SK-N-DZ (cell line): Measurements from ENCODE around the gene VWA3A.
"Not testable (repeated sequence)": the region's sequence is repeated elsewhere in the genome, so short reads cannot be mapped to it uniquely, and the experiment has no call there.

Experiments
- DNase-seq: peaks from one replicate; pipeline ENCODE4 v3.0.0-alpha.2; 2015; ENCODE audit warnings: low spot score

Gene VWA3A

DNA sequence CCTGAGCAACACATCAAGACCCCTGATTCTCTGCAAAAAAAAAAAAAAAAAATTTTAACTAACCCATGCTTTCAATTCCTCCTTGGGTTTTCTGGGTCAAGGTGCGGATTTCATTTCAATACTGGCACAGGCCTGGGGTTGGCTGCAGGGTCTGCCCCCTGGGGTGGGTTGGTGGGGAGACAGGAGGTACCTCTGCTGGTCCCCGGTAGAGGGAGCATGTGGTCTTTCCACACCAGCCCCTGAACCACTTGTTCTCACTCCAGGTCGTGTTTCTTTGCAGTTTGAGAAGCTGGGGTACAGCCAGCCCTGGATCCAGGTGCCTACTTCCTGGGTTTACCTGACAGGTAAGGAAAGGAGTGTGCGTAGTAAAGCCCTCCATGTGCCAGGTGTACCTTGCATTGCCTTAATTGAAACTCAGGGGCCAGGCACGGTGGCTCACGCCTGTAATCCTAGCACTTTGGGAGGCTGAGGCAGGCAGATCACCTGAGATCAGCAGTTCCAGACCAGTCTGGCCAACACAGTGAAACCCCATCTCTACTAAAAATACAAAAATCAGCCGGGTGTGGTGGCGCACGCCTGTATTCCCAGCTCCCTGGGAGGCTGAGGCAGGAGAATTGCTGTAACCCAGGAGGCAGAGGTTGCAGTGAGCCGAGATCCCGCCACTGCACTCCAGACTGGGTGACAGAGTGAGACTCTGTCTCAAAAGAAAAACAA is 91.7 kb downstream of the VWA3A start:
- DNase-seq, result peak; percentile 52

DNA sequence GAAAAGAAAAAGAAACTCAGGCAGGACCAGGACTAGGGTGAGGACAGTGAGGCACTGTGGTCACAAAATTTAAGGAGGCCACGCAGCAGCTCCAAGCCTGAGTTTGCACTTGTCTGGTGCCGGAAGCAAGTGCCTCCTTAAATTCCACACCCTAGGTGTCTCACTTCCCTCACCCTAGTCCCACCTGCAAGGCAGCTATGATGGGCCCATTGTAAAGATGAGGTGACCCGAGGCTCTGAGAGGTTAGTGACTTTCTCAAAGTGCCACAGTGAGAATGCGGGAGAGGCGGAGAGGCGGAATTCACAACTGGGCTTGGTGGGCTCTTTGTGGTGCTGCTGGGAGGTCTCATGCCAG is 92.3 kb downstream of the VWA3A start:
- DNase-seq, result no peak

DNA sequence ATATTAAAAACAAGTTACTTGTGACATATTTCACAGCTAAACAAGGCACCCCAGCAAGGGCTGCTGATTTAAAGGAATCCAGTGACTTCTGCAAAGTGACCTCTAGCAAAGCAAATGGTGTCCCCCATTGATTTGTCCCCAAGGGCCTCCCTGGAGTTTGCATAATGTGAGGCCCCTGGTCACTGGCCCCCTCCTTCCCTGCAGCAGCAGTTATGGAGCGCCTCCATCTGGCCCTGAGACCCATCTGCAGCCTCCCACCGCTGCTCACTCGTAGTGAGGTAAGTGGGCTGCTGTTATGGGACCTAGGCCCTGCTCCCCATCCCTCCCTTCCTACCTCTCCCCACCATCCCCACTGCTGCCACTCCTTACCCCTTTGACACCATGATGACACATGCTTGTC is 94.2 kb downstream of the VWA3A start:
- DNase-seq, result no peak

GRCh38 chr16:22188267-22188594 is 95.9 kb downstream of the VWA3A start:
- DNase-seq, result no peak

DNA sequence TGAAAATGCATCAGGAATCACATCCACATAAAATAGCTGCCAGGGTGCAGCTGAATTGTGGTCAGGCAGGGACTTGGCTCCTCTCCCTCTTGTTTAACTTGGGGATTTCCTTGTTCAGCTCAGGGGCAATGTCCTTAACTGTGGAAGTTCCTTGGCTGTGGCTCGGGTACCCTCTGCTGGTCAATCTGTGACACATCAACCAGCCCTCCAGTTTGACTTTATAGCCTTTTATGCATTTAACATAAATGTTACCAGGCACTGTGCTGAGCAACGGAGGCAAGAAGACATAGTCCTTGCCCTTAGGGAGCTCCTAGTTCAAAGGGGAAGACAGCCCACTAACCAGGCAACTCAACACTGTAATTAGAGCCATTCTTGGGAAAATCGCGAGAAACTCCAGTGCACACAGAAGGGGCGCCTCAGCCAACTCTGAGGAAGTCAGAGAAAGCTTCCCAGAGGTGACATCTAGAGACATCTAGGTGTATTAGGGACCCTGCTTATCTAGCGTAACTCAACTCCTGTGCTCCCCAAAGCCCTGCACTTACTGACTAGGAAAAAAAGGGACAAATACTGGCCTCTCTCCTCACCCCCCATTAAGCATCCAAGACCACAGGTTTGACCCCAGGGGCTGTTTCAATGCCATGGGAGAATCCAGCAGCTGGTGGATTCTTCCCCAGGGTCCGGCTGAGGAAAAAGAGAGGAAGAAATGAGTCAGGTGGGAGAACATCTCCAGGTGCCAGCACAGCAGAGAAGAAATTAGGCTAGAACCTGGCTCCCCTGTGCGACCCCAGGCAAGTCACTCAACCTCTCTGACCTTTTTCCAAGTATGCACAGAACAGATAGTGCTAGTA is 96.5 kb downstream of the VWA3A start:
- DNase-seq, result peak; percentile 80

DNA sequence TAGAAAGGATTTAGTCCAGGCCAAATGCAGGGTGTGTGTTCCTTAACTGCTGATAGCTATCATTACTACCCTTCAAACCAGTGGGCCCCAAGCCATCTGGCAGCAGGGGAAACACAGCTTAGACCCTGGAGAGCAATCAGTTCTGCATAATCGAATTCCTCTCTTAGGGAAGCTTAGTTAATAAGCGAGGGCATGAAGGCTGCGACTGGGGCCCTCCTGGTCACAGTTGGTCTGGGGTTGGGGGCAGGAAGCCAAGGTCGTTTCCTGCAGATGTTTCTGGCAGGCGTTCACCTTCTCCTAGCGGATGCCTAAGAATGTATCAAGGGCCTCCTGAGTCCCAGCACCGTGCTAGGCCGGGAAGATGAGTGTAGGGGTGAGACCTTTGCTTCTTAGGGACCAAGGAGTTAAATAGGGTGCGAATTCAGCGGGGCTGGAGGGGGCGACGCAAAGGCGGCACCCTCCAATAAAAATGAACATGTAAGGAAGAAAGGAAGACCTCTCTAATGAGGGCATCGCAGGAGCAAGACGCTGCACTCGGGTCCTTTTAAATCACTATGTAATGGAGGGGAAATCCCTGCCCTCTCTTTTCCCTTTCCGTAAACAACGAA is 97.2 kb downstream of the VWA3A start:
- peak; percentile 96 for DNase-seq

DNA sequence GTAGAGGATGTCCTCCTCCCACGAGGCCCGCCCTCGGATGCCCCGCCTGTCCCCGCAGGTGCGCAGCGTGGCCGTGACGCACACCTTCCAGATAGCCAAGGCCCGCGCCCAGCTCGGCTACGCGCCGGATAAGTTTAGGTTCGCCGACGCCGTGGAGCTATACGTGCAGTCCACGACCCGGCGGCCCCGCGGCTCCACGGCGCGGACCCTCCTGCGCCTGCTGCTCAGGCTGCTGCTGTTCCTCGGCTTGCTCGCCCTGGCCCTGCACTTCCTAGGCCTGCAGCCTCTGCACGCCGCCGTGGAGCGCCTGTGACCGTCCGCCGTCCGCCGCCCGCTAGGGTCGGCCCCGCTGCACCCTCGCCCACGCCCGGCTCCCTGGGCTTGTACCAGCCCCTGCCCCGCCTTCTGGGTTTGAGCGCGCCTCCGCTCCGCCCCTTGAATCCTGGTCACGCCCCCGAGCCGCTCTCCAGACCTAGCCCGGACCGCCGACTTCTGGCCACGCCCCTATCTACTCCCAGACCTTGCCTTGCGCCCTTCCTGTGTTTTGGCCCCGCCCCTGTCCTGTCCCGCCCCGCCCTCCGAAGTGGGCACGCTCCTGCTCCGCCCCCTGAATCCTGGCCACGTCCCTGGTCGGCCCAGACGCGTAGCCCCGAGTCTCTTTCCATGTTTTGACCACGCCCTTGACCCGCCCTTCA is 97.9 kb downstream of the VWA3A start:
- peak; percentile 99 for DNase-seq

DNA sequence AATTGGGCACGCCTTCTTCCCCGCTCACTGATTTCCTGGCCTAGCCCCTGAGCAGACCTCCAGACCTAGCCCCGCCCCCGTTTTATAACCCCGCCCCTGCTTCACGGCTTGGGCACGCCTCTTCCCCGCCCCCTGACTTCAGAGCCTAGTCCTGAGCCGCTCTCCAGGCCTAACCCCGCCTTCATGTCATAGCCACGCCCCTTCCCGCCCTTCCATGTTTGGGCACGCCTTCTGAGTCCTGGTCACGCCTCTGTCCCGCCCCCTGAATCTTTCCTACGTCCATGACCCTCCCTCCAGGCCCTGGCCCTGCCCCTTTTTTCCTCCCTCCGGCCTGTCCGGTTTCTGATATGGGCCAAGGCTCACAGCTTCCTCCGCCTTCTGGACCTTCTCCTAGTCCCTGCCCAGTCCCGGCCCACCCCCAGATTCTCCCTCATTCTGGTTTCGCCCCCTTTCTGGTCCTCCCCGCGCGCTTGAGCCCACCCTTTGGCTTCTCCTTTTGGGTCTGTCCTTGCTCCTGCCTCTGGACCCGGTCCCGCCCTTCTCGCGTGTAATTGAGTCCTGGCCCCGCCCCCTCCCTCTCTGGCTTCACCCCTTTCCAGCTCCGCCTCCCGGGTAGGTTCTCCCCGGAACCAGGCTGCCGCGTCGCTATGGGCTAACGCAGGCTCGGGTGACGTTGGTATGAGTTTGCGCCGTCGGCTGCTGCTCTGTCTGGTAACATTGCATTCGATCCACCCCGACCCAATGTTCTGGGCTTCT is 98.6 kb downstream of the VWA3A start:
- peak; percentile 98 for DNase-seq

DNA sequence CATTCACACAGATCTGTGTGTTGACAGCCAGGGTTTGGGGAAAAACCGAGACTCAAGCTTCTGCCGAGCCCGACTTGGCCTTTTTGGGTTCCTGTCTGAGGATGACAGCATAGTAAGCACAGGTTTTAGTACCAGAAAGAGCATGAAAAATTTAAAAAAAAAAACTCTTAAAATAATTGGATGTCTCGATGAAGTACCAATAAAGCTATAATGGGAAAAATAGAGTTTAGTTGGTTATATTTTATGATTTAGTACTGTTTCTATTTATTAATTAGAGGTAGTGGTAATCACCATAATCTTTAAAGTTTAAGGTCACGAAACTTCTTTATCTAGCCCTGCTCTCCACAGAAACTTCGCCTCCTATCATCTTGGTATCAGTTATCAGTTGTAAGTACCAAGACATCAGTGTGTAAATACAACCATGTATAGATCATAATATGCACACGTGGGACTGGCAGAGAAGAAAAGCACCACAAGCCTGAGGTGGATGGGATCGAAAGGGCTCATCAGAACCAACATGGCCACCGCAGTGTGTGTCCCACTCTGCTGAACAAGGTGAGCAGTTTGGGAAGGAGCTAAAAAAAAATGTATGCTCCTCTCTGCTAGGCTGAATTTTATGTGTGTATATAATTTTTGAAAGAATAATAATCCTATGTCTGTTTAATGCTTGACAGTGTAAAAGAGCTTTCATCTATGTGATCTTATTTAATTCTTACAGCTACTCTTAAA is 99.4 kb downstream of the VWA3A start:
- no peak for DNase-seq

- DNase-seq, result peak; percentile 42
Observed at GRCh38 chr16:22192261-22193062, 100.1 kb downstream of the VWA3A start.

- DNase-seq, result no peak
Observed at GRCh38 chr16:22193063-22193411, 100.7 kb downstream of the VWA3A start.

- DNase-seq, result no peak
Observed at GRCh38 chr16:22194707-22195444, 102.5 kb downstream of the VWA3A start.

DNA sequence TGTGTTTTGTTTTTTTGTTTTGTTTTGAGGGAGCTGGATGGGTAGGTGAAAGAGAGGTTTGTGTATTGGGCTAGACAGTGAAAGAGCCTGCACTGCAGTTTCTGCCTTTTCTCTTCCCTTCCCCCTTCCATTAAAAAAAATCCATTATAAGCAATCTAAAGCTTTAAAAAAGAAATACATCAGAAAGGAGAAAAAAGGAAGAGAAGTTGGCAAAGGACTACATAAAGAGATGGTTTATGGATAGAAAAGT is 103.0 kb downstream of the VWA3A start:
- DNase-seq, result no peak

- DNase-seq, result peak; percentile 92
Observed at GRCh38 chr16:22195695-22196558, 103.6 kb downstream of the VWA3A start.

DNA sequence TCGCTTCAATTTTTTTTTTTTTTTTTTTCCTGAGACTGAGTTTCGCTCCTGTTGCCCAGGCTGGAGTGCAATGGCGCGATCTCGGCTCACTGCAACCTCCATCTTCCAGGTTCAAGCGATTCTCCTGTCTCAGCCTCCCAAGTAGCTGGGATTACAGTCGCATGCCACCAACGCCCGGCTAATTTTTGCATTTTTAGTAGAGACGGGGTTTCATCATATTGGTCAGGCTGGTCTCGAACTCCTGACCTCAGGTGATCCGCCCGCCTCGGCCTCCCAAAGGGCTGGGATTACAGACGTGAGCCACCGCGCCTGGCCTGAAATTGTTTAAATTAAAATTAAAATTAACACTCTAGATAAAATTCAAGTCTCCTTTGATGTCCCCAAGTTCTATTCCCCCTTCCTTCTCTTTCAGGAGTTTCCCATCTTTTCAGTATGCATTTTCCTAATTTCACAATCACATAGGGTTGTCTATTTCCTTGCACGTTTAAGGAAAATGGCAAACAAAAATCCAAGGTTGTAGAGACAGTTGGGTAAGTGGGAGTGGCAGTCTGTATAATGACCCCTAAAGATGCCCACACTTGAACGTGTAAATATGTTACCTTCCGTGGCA is 104.3 kb downstream of the VWA3A start:
- not testable (repeated sequence) for DNase-seq

DNA sequence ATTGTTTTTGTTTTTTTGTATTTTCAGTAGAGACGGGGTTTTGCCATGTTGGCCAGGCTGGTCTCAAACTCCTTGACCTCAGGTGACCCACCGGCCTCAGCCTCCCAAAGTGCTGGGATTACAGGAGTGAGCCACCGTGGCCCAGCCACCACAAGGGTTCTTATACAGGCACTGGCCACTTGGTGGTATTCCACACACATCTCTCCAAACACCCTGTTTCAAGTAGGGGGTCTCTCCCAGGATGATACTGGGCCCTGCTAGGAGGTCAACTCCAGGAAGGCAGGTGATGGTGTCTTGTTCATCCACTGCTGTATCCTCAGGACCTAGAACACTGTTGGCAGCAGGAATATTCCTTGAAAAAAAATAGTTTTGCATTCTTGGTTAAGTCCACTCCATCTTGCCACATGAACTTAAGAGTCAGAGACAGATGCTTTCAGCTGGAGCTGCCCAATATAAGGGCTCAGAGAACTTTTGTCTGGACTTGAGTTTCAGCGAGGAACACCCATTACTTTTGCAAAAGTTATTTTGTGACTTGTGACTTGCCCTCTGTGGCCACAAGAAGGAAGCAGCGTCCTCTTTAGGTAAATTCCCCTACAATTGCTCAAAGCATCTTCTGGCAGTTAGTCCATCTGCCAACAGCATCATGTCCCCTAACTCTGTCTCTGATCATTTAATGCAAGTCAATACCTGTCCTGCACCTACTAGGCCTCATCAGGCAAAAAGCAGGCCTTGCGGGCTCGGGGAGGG is 106.4 kb downstream of the VWA3A start:
- DNase-seq, result no peak

DNA sequence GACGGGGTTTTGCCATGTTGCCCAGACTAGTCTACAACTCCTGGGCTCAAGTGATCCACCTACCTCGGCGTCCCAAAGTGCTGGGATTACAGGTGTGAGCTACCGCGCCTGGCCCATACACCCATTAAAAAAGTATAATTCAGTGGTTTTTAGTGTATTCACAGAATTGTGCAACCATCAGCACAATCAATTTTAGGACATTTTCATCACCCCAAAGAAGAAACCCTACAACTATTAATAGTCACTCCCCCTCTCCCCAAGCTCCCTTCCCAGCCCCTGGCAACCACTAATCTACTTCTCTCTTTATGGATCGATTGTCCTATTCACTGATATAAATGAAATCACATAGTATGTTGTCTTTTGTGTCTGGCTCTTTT is 109.9 kb downstream of the VWA3A start:
- no peak for DNase-seq

DNA sequence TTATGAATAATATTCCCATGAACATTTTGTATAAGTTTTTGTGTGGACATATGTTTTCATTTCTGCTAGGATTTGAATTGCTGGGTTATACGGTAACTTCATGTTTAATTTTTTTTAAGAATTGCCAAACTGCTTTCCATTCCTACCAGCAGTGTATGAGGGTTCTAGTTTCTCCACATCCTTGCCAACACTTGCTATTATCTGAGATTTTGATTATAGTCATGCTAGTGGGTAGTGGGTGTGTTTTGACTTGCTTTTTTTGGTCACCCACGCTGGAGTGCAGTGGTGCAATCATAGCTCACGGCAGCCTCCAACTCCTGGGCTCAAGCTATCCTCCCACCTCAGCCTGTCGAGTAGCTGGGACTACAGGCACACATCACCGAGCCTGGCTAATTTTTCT is 110.8 kb downstream of the VWA3A start:
- DNase-seq, result no peak
